Left renal cortex interstitium (tissue), 4 donors: ENCODE results near the gene GRM4. TPM values are rescaled to one million over a fixed set of nuclear protein-coding genes. Genes with fewer than 3 reads are reported as not detected.

ENCODE experiments used
- DNase-seq, 4 donors: peaks; one replicate each; pipeline ENCODE4 v3.0.0-alpha.2; 2013; ENCODE audit warnings: low read depth in 4 of 4, low spot score in 2 of 4, missing footprints in 1 of 4
- polyA plus RNA-seq, 4 donors: library from polyadenylated mRNA; unstranded; fragments of 120-200 nt; gene quantifications; one replicate each; pipeline ENCODE4 v1.2.1, GENCODE V29; 2013; ENCODE audit not compliant: insufficient read length in 4 of 4

The GRM4 gene
- polyA plus RNA-seq, 4 donors, result 0.56 to 0.71 (median 0.62) TPM

DNA sequence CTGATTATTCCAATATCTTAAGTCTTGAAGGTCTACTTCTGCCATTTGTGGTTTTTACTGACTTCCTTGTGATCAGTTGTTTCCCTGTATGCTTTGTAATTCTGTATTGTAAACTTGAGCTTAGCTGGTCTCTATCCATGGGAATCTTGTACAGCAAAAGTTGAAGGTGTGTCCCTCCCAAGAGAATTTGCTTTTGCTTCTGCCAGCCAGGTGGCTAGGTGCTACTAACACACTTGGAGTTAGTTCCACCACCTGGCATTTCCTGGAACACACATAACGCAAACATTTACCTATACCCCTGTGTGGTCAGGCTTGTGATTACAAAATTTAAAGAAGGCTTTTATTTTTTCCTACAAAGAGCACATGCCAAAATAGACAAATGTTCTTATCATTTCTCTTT, 141.2 kb downstream of the GRM4 start:
- no peak for DNase-seq

GRCh38 chr6:34003962-34004361, 141.9 kb downstream of the GRM4 start:
- no peak for DNase-seq

GRCh38 chr6:34001706-34002621, 143.9 kb downstream of the GRM4 start:
- DNase-seq, result no peak

GRCh38 chr6:34000281-34000680, 145.6 kb downstream of the GRM4 start:
- DNase-seq, result no peak

DNA sequence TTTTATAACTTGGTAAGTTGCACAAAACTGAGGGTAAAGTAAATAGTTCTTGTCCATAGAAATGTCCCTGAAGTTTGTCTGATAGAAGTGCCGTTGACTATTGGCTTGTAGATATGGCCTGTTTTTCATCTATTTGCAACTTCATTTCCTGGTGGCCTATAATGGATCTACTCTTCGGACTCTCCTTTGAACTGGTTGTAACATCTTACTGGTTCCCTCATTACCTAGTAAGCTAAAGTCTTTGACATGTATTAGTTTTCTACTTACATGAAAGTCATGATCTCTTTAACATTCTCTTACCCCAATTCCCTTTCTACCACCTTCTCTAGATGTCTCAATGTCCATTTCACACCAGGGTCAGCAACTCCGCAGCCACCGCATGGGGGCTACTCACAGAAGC, 146.3 kb downstream of the GRM4 start:
- DNase-seq, result no peak

GRCh38 chr6:33998660-33999059, 147.2 kb downstream of the GRM4 start:
- DNase-seq, result no peak

GRCh38 chr6:33997265-33997664, 148.6 kb downstream of the GRM4 start:
- no peak for DNase-seq

- DNase-seq, result no peak
These were observed 149.8 kb downstream of the GRM4 start for GRCh38 chr6:33996120-33996475.

- no peak for DNase-seq
These were observed 150.4 kb downstream of the GRM4 start for GRCh38 chr6:33995309-33996119.

DNA sequence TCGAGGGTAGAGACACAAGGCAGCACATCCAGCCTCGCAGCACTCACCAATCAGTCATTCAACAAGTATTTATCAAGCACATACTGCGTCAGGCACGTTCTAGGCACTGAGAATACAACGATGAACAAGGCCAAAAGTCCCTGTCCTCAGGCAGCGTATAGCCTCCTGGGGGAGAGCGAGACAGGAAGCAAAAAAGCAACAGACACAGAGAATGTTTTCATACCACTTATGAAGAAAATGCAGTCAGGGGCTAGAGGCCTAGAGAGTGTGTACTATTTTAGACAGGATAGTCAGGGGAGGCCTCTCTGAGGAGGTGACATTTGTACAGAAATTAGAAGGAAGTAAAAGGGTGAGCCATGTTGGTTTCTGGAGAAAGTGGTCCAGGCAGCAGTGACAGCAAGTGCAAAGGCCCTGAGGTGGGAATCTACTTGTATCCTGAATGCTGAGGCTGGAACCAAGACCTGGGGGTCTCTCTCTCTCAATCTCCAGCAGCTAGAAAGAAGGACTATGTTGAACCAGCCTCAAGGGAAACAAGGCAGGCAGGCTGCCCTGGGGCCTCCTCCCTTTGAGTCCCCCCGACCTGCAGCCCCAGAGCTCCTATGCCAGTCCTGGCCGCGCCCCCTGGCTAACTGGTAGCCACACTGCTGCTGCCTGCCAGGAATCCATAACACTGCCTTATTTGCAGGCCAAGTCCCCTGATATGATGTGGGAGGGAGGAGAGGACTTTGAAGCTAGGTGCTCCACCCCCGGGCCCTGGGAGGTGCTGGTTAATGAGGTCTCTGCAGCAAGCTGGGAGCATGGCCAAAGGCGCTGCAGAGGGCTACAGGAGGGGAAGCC, 151.2 kb downstream of the GRM4 start:
- DNase-seq, result no peak

DNA sequence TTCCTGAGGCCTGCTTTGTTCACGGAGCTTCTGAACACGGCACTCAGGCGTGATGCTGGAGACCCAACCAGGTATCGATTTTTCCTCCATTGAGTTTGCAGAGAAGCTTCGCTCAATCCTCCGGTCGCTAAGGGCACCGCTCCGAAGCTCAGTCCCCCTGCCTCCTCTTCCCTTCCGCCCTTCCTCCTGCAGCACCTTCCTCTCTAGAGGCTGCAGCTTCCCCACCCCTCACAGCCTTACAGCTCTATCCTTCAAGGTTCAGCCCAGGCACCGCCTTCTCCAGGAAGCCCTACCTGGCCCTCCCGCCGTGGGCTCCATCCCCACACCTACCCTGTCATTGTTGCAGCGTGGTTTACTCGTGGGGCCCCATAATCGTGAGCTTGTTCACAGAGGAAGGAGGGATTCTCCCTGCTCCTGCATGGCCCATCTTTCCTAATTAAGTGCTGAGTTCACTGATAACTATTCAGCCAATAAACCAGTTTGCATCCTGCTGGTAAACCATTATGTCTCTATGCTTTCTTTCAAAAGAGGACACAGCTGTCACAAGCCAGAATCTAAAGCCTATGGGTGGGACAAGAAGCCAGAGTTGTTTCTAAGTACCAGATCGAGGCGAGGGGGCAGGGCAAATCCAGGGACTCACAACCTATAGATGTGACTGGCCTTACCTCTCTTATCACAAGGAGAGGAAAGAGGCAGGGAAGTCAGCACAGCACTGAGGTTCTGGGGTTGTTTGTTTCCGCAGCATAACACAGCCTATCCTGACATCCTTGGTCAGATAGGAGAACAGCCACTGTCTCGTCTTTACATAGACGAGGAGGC, 152.0 kb downstream of the GRM4 start:
- no peak for DNase-seq

GRCh38 chr6:33993091-33993490, 152.8 kb downstream of the GRM4 start:
- DNase-seq, result no peak

- DNase-seq, result no peak
These were observed 153.7 kb downstream of the GRM4 start for GRCh38 chr6:33992191-33992590.

DNA sequence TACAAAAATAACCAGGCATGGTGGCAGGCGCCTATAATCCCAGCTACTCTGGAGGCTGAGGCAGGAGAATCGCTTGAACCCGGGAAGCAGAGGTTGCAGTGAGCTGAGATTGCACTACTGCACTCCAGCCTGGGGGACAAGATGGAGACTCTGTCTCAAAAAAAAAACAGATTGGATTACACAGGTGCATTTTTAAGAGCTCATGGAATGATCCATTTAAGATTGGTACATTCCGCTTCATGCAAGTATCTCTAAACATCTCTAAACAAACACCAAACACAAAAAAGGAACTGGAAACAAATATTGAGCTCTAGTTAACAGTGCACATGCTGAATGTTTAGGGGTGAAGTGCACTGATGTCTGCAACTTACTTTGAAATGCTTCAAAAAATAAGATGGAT, 154.3 kb downstream of the GRM4 start:
- DNase-seq, result no peak

GRCh38 chr6:33990061-33990541, 155.8 kb downstream of the GRM4 start:
- no peak for DNase-seq

DNA sequence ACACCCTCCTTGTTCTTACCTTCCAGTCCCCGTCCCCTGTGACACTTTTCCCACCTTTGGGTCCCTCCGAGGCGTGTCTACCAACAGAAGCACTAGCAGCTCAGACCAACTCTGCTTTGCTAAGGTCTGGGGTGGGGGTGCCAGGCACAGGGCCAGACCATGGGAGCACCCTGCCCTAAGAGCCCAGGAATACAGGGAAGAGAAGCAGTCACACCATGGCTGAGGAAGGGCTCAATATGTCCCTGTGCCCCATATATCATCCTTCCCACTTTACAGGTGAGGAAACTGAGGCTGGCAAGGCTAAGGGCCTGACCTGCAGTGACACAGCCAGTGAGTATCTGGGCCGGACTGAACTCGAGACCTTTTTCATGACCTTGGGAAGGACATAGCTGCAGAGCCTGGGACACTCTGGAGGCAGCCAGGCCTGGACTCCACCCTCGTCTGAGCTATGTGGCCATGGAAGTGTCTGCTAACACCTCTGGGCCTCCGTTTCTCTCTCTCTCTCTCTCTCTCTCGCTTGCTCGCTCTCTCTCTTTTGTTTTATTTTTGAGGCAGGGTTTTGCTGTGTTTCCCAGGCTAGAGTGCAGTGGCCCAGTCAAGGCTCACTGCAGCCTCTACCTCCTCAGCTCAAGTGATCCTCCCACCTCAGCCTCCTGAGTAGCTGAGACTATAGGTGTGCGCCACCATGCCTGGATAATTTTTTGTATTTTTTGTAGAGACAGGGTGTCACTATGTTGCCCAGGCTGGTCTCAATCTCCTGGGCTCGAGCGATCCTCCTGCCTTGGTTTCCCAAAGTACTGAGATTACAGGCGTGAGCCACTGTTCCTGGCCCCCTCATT, 156.7 kb downstream of the GRM4 start:
- no peak for DNase-seq

GRCh38 chr6:33988121-33989015, 157.5 kb downstream of the GRM4 start:
- no peak for DNase-seq

DNA sequence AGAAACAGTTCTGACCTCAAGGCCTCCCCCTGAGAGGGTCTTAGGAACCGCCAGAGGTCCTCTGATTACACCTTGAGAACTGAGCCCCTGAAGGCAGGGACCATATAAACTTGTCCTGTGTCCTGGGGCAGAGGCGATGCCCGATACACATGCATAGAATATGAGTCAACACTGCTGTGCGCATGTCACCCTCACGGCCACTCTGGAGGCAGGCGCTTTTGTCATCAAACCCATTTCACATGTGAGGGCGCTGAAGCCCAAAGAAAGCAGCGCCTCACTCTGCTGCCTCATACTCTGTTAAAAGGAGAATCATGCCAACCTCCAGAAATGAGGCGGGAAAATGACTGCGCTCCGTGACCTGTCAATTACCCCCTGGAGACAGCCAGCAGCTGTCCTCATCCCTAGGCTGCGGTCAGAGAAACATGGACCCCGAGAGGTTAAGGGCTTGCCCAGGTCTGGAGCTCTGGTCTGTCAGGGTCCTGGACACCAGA, 158.3 kb downstream of the GRM4 start:
- DNase-seq, result no peak
